H9 (cell line): ENCODE measurements around the gene ARHGAP10. TPM values are rescaled to one million over a fixed set of nuclear protein-coding genes. Genes with fewer than 3 reads are reported as not detected.
A peak's percentile ranks its signal among the peaks of the same experiment; 100 is the strongest.

Experiments
- DNase-seq: peaks from one replicate; pipeline ENCODE4 v3.0.0-alpha.2; 2017
- H2AFZ ChIP-seq: one replicate; pipeline ENCODE4 v1.6.1; 2013; ENCODE audit warnings: mild to moderate bottlenecking, low read length, control low read depth, moderate library complexity
- H2AK5ac ChIP-seq: 2 replicates; pipeline ENCODE4 v1.6.1; 2013; ENCODE audit warnings: low read length, control low read depth, mixed read lengths; ENCODE audit not compliant: insufficient read length
- H2BK120ac ChIP-seq: one replicate; pipeline ENCODE4 v1.6.1; 2013; ENCODE audit warnings: low read depth, mild to moderate bottlenecking, low read length, control low read depth, inconsistent platforms; ENCODE audit not compliant: poor library complexity, severe bottlenecking
- H2BK12ac ChIP-seq: 2 replicates; pipeline ENCODE4 v1.6.1; 2013; ENCODE audit warnings: low read length, control low read depth, mixed read lengths, low read depth; ENCODE audit not compliant: insufficient read length
- H2BK15ac ChIP-seq: 2 replicates; pipeline ENCODE4 v1.6.1; 2013; ENCODE audit warnings: low read depth, low read length, control low read depth
- H2BK20ac ChIP-seq: one replicate; pipeline ENCODE4 v1.6.1; 2013; ENCODE audit warnings: low read depth, mild to moderate bottlenecking, low read length, control low read depth, inconsistent platforms; ENCODE audit not compliant: poor library complexity, severe bottlenecking
- H2BK5ac ChIP-seq: 2 replicates; pipeline ENCODE4 v1.6.1; 2013; ENCODE audit warnings: low read length, control low read depth, mixed read lengths; ENCODE audit not compliant: insufficient read length
- H3K14ac ChIP-seq: 2 replicates; pipeline ENCODE4 v1.6.1; 2013; ENCODE audit warnings: low read length, control low read depth; ENCODE audit not compliant: insufficient read depth
- H3K18ac ChIP-seq: 2 replicates; pipeline ENCODE4 v1.6.1; 2013; ENCODE audit warnings: low read depth, mild to moderate bottlenecking, mixed read lengths, low read length, control low read depth; ENCODE audit not compliant: insufficient read length
- H3K23ac ChIP-seq: 2 replicates; pipeline ENCODE4 v1.6.1; 2013; ENCODE audit warnings: low read length, control low read depth, mixed read lengths, low read depth; ENCODE audit not compliant: insufficient read length
- H3K23me2 ChIP-seq: 2 replicates; pipeline ENCODE4 v1.6.1; 2013; ENCODE audit warnings: low read depth, mild to moderate bottlenecking, mixed read lengths, low read length, control low read depth; ENCODE audit not compliant: insufficient read length, poor library complexity, severe bottlenecking
- H3K27ac ChIP-seq: 2 replicates; pipeline ENCODE4 v1.5.1; 2013; ENCODE audit warnings: low read length, control low read depth, mixed read lengths, low read depth; ENCODE audit not compliant: insufficient read length
- H3K27me3 ChIP-seq: 2 replicates; pipeline ENCODE4 v1.6.1; 2013; ENCODE audit warnings: low read length, control low read depth, inconsistent platforms; ENCODE audit not compliant: insufficient read depth
- H3K4ac ChIP-seq: 2 replicates; pipeline ENCODE4 v1.6.1; 2013; ENCODE audit warnings: low read depth, mild to moderate bottlenecking, control low read depth, inconsistent platforms, low read length, moderate library complexity
- H3K4me1 ChIP-seq: 2 replicates; pipeline ENCODE4 v1.6.1; 2013; ENCODE audit warnings: low read length, control low read depth, inconsistent platforms; ENCODE audit not compliant: insufficient read depth
- H3K4me2 ChIP-seq: 2 replicates; pipeline ENCODE4 v1.6.1; 2013; ENCODE audit warnings: low read length, control low read depth, mixed read lengths; ENCODE audit not compliant: insufficient read length, insufficient read depth
- H3K56ac ChIP-seq: 2 replicates; pipeline ENCODE4 v1.6.1; 2013; ENCODE audit warnings: low read depth, mild to moderate bottlenecking, mixed read lengths, low read length, control low read depth; ENCODE audit not compliant: insufficient read length
- H3K79me1 ChIP-seq: 2 replicates; pipeline ENCODE4 v1.6.1; 2013; ENCODE audit warnings: low read depth, mild to moderate bottlenecking, moderate library complexity, low read length, control low read depth, inconsistent platforms; ENCODE audit not compliant: insufficient read depth, poor library complexity, severe bottlenecking
- H3K79me2 ChIP-seq: 2 replicates; pipeline ENCODE4 v1.6.1; 2013; ENCODE audit warnings: low read length, control low read depth, inconsistent platforms; ENCODE audit not compliant: insufficient read depth
- H3K9ac ChIP-seq: 2 replicates; pipeline ENCODE4 v1.6.1; 2013; ENCODE audit warnings: low read length, control low read depth, mixed read lengths; ENCODE audit not compliant: insufficient read length; ENCODE audit errors: extremely low read depth
- H3K9me3 ChIP-seq: one replicate; pipeline ENCODE4 v1.6.1; 2013; ENCODE audit warnings: low read depth, low read length, inconsistent platforms; ENCODE audit not compliant: control insufficient read depth
- H3T11ph ChIP-seq: one replicate; pipeline ENCODE4 v1.6.1; 2013; ENCODE audit warnings: mild to moderate bottlenecking, low read length, control low read depth, inconsistent platforms
- H4K20me1 ChIP-seq: one replicate; pipeline ENCODE4 v1.6.1; 2013; ENCODE audit not compliant: control insufficient read depth, insufficient read length, insufficient read depth
- H4K5ac ChIP-seq: 2 replicates; pipeline ENCODE4 v1.6.1; 2013; ENCODE audit warnings: low read depth, mild to moderate bottlenecking, mixed read lengths, low read length, control low read depth; ENCODE audit not compliant: insufficient read length
- H4K8ac ChIP-seq: replicated peaks from 2 replicates; pipeline ENCODE4 v1.6.1; 2013; ENCODE audit warnings: low read length, control low read depth, mixed read lengths, low read depth; ENCODE audit not compliant: insufficient read length
- H4K91ac ChIP-seq: 2 replicates; pipeline ENCODE4 v1.6.1; 2013; ENCODE audit warnings: low read depth, mild to moderate bottlenecking, moderate library complexity, mixed read lengths, low read length, control low read depth; ENCODE audit not compliant: insufficient read length
- H3K27ac Mint-ChIP-seq, 3 experiments: 2 replicates in 2 of 3; 3 replicates in 1 of 3; pipeline ENCODE4 v1.8.0; 2020 to 2021; ENCODE audit warnings: mixed read lengths in 3 of 3, mild to moderate bottlenecking in 1 of 3, moderate library complexity in 1 of 3
- H3K27me3 Mint-ChIP-seq: 2 replicates; pipeline ENCODE4 v1.8.0; 2021; ENCODE audit warnings: low read depth, mild to moderate bottlenecking, moderate library complexity, mixed read lengths
- H3K36me3 Mint-ChIP-seq, 3 experiments: 2 replicates in 2 of 3; 3 replicates in 1 of 3; pipeline ENCODE4 v1.8.0; 2020 to 2021; ENCODE audit warnings: low read depth in 3 of 3, mixed read lengths in 3 of 3; ENCODE audit not compliant: insufficient read depth in 1 of 3
- H3K4me1 Mint-ChIP-seq, 2 experiments: 2 replicates each; pipeline ENCODE4 v1.8.0; 2020; ENCODE audit warnings: mixed read lengths in 2 of 2
- H3K4me3 Mint-ChIP-seq, 2 experiments: 2 replicates in 1 of 2; 3 replicates in 1 of 2; pipeline ENCODE4 v1.8.0; 2020 to 2021; ENCODE audit warnings: mild to moderate bottlenecking in 2 of 2, mixed read lengths in 2 of 2, moderate library complexity in 1 of 2
- H3K9me3 Mint-ChIP-seq, 2 experiments: 2 replicates in 1 of 2; 3 replicates in 1 of 2; pipeline ENCODE4 v1.8.0; 2020; ENCODE audit warnings: mild to moderate bottlenecking in 2 of 2, mixed read lengths in 2 of 2, moderate library complexity in 1 of 2
- WGBS: extraction: QIAGEN DNeasy Blood & Tissue Kit; methylation state at CpG from one replicate; pipeline ENCODE4 v1.1.7; 2013; ENCODE audit warnings: missing lambda C conversion rate, low lambda C conversion rate, mixed read lengths; ENCODE audit not compliant: insufficient read length; ENCODE audit errors: extremely low coverage; 5-methylcytosine and 5-hydroxymethylcytosine counted together
- total RNA-seq: library from RNA; stranded (reverse); gene quantifications from 2 replicates; pipeline ENCODE4 v1.2.1, GENCODE V29; 2021
- TF ChIP-seq, protein P1 (sequence below): fragments of 200-600 bp; sonication (generic); conservative IDR thresholded peaks from 3 replicates; pipeline ENCODE4 v1.8.0; 2021; ENCODE audit warnings: antibody characterized with exemption, mild to moderate bottlenecking

Gene ARHGAP10
- total RNA-seq, 1 experiment from 2014 or later, result 7.8 TPM

DNA sequence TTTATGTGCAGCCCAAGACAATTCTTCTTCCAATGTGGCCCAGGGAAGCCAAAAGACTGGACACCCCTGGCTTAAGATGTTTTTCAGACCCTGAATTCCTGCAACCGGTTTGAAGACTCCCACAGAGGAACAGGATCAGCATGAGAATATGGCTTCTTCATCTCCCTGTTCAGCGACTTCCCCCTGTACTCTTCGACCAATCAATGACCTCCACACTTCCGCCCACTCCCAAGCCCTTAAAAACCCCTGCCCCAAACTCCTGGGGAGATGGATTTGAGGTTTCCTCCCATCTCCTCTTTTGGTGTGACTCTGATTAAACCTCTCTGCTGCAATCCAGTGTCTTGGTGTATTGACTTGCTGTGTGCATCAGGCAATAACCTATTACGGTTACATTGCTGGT, 365.9 kb downstream of the ARHGAP10 start:
- Histone ChIP-seq H3K14ac (no peak overlapping the region), H3K4me1 (peaks cover 8% of the 10 kb centered on the region; the same call in 1 of the 2 replicates), H2AK5ac (no peak overlapping the region), H3K18ac (no peak overlapping the region), H3K4ac (no peak overlapping the region), H3K79me1 (no peaks in the 10 kb centered on the region), H3K27ac (no peak overlapping the region), H3K4me2 (no peak overlapping the region), H2AFZ (no peak overlapping the region), H4K91ac (no peak overlapping the region), H2BK20ac (no peak overlapping the region), H2BK12ac (no peak overlapping the region), H3T11ph (no peak overlapping the region), H3K9me3 (no peaks in the 10 kb centered on the region), H2BK15ac (no peak overlapping the region), H3K23ac (no peak overlapping the region), H4K5ac (no peak overlapping the region), H3K27me3 (no peaks in the 10 kb centered on the region), H3K56ac (no peak overlapping the region), H3K9ac (no peak overlapping the region), H2BK5ac (no peak overlapping the region), H3K23me2 (no peaks in the 10 kb centered on the region), H4K20me1 (no peaks in the 10 kb centered on the region), H2BK120ac (no peak overlapping the region), H4K8ac (no peak overlapping the region), H3K79me2 (no peaks in the 10 kb centered on the region)
- Mint-ChIP-seq H3K9me3 (peaks cover 0 to 3% of the 10 kb centered on the region in 2 experiments; a peak in 3 of 5 replicates), H3K4me3 (peak overlapping the region in 1 of 2 experiments; percentile 5; a peak in 1 of 5 replicates), H3K36me3 (peaks cover 0 to 5% (median 4%) of the 10 kb centered on the region in 3 experiments; a peak in 2 of 7 replicates), H3K27ac (peak overlapping the region in 1 of 3 experiments; percentile 87; a peak in 2 of 7 replicates), H3K4me1 (peaks cover 21 to 25% of the 10 kb centered on the region in 2 experiments), H3K27me3 (no peaks in the 10 kb centered on the region)
- DNase-seq, result no peak
- no CpG with 5 or more reads among the region's 5 CpGs for WGBS
- TF ChIP-seq, protein P1, sequence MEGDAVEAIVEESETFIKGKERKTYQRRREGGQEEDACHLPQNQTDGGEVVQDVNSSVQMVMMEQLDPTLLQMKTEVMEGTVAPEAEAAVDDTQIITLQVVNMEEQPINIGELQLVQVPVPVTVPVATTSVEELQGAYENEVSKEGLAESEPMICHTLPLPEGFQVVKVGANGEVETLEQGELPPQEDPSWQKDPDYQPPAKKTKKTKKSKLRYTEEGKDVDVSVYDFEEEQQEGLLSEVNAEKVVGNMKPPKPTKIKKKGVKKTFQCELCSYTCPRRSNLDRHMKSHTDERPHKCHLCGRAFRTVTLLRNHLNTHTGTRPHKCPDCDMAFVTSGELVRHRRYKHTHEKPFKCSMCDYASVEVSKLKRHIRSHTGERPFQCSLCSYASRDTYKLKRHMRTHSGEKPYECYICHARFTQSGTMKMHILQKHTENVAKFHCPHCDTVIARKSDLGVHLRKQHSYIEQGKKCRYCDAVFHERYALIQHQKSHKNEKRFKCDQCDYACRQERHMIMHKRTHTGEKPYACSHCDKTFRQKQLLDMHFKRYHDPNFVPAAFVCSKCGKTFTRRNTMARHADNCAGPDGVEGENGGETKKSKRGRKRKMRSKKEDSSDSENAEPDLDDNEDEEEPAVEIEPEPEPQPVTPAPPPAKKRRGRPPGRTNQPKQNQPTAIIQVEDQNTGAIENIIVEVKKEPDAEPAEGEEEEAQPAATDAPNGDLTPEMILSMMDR, result no peak
